ENCODE measurements around the gene GON4L. TPM values are rescaled to one million over a fixed set of nuclear protein-coding genes. Genes with fewer than 3 reads are reported as not detected.
A peak's percentile ranks its signal among the peaks of the same experiment; 100 is the strongest.

GON4L gene
- total RNA-seq, 1 experiment from 2014 or later: 53.4 TPM

GRCh38 chr1:155827450-155827849 lies 29.6 kb downstream of the GON4L start:
- no peak overlapping the region for H3K9ac ChIP-seq (ENCODE audit: extremely low read depth, insufficient read length, low read length)
- no peak overlapping the region for H3K56ac ChIP-seq (ENCODE audit: insufficient read length, low read depth, low read length)
- no peaks in the 10 kb centered on the region for H4K20me1 ChIP-seq (ENCODE audit: control insufficient read depth, insufficient read depth, insufficient read length)
- Mint-ChIP-seq H3K4me3 (no peak overlapping the region), H3K27ac (peak overlapping the region in 2 of 3 experiments; percentile 70 to 77; a peak in 2 of 7 replicates), H3K4me1 (no peaks in the 10 kb centered on the region), H3K27me3 (ENCODE audit: low read depth) (no peaks in the 10 kb centered on the region), H3K36me3 (ENCODE audit: insufficient read depth in 1 of 3, low read depth in 3 of 3) (peaks cover 12 to 44% (median 38%) of the 10 kb centered on the region in 3 experiments; a peak in 5 of 7 replicates), H3K9me3 (no peaks in the 10 kb centered on the region)
- no peak overlapping the region for H2BK5ac ChIP-seq (ENCODE audit: insufficient read length, low read length)
- no peak overlapping the region for H4K5ac ChIP-seq (ENCODE audit: insufficient read length, low read depth, low read length)
- H3K27ac ChIP-seq (ENCODE audit: insufficient read length, low read depth, low read length): no peak overlapping the region
- no peak overlapping the region for H3K4me2 ChIP-seq (ENCODE audit: insufficient read depth, insufficient read length, low read length)
- H3K4me1 ChIP-seq (ENCODE audit: insufficient read depth, low read length): no peaks in the 10 kb centered on the region
- no peak overlapping the region for H4K91ac ChIP-seq (ENCODE audit: insufficient read length, low read depth, low read length)
- no peaks in the 10 kb centered on the region for H3K27me3 ChIP-seq (ENCODE audit: insufficient read depth, low read length)
- H3K9me3 ChIP-seq (ENCODE audit: control insufficient read depth, low read depth, low read length): no peaks in the 10 kb centered on the region
- H4K8ac ChIP-seq (replicated peaks; ENCODE audit: insufficient read length, low read depth, low read length): no peak overlapping the region
- DNase-seq: no peak
- no CpG with 5 or more reads among the region's 4 CpGs for WGBS (ENCODE audit: extremely low coverage, insufficient read length, low lambda C conversion rate)
- H3K79me1 ChIP-seq (ENCODE audit: insufficient read depth, low read depth, low read length, poor library complexity, severe bottlenecking): no peaks in the 10 kb centered on the region
- no peak overlapping the region for H2BK20ac ChIP-seq (ENCODE audit: low read depth, low read length, poor library complexity, severe bottlenecking)
- H2BK15ac ChIP-seq (ENCODE audit: low read depth, low read length): no peak overlapping the region
- H2BK120ac ChIP-seq (ENCODE audit: low read depth, low read length, poor library complexity, severe bottlenecking): no peak overlapping the region
- no peak overlapping the region for H2AFZ ChIP-seq (ENCODE audit: low read length)
- H3K4ac ChIP-seq (ENCODE audit: low read depth, low read length): no peak overlapping the region
- no peak overlapping the region for H3T11ph ChIP-seq (ENCODE audit: low read length)
- TF ChIP-seq CTCF (conservative IDR thresholded peaks at IDR 0.05): no peak
- no peak overlapping the region for H2BK12ac ChIP-seq (ENCODE audit: insufficient read length, low read depth, low read length)
- H2AK5ac ChIP-seq (ENCODE audit: insufficient read length, low read length): no peak overlapping the region
- no peak overlapping the region for H3K18ac ChIP-seq (ENCODE audit: insufficient read length, low read depth, low read length)
- H3K79me2 ChIP-seq (ENCODE audit: insufficient read depth, low read length): no peaks in the 10 kb centered on the region
- no peak overlapping the region for H3K14ac ChIP-seq (ENCODE audit: insufficient read depth, low read length)
- H3K23me2 ChIP-seq (ENCODE audit: insufficient read length, low read depth, low read length, poor library complexity, severe bottlenecking): no peaks in the 10 kb centered on the region
- H3K23ac ChIP-seq (ENCODE audit: insufficient read length, low read depth, low read length): no peak overlapping the region
